Thyroid gland (tissue), 4 donors: Measurements from ENCODE around the gene SMURF1.
A peak's percentile ranks its signal among the peaks of the same experiment; 100 is the strongest.

ENCODE experiments used
- CTCF ChIP-seq, 6 experiments: fragments of 200-600 bp in 3 of 6; fragments of 450-650 bp in 3 of 6; sonication (generic) in 3 of 6; IDR thresholded peaks; one replicate each; pipeline ENCODE4 v1.5.1; 2016 to 2019; ENCODE audit warnings: antibody characterized with exemption in 6 of 6, mild to moderate bottlenecking in 2 of 6, inconsistent platforms in 1 of 6, moderate library complexity in 1 of 6
- POLR2A ChIP-seq, 2 donors: fragments of 450-650 bp; IDR thresholded peaks; one replicate each; pipeline ENCODE4 v1.6.1; 2017; ENCODE audit warnings: antibody characterized with exemption in 2 of 2, mild to moderate bottlenecking in 2 of 2, moderate library complexity in 1 of 2

- TF ChIP-seq POLR2A (IDR thresholded peaks at IDR 0.05), result peak in 1 of 2 donors; percentile 17
- no peak for TF ChIP-seq CTCF (IDR thresholded peaks at IDR 0.05)
These were observed 124.1 kb downstream of the SMURF1 start for GRCh38 chr7:99019523-99020412.
